Hepatocyte (in vitro differentiated cells): ENCODE data around the gene POLR2E.

Experiments used
- CTCF ChIP-seq: fragments of 200-600 bp; sonication (generic); IDR thresholded peaks from 2 replicates; pipeline ENCODE4 v1.5.1; 2016; ENCODE audit warnings: antibody characterized with exemption, mild to moderate bottlenecking; ENCODE audit not compliant: poor library complexity
- EZH2phosphoT487 ChIP-seq: fragments of 200-600 bp; sonication (generic); IDR thresholded peaks from one replicate; pipeline ENCODE4 v1.6.1; 2018; ENCODE audit warnings: antibody characterized with exemption, mild to moderate bottlenecking, low read depth, moderate library complexity; ENCODE audit not compliant: unreplicated experiment, severe bottlenecking

- TF ChIP-seq CTCF = no peak
- TF ChIP-seq EZH2phosphoT487 = no peak
Observed at GRCh38 chr19:1098177-1099051, 3.2 kb upstream of the POLR2E start.
